NCI-H2171 treated with DMSO at 0.1 percent for 48 hours (cell line): ENCODE measurements around the gene ANP32A.

Experiments
- DNase-seq: peaks from one replicate; lab custom pipeline; 2025; lab: John Stamatoyannopoulos, UW

ANP32A gene

GRCh38 chr15:68797599-68798345 is 22.9 kb downstream of the ANP32A start:
- DNase-seq: no peak

DNA sequence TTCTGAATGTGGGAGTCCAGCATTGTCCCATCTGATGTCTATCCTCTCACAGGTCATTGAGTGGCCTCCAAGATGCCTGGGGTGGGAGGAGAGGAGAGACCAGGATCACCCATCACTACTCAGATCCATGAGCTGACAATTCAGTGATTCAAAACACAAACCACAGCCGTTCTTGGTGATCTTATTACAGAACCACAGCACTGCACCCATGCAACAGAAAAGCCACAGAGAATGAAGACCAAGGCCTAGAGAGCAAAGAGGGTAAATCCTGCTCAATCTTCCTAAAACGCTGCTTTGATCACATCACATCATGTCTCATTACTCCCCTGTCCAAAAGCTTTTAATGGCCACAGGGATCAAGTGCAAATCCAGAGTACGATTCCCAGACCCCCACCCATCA is 23.5 kb downstream of the ANP32A start:
- no peak for DNase-seq

DNA sequence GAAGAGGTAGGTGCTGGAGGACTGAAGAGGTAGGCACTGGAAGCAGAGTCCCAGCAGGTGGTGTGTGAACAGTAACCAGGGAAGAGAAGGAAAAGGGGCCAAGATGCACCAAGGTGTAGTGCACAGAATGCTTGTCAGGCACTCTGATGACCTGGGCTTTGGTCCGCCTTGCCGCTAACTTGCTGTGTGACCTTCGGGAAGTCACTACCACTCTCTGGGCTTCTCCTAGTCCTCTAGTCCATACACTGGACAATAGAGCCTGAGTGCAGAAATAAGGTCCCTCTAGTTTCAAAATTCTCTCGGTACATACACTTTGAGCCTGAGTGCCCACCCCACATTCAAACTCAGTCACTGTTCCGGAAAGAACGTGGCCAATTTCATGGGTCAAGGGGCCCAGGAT is 24.1 kb downstream of the ANP32A start:
- DNase-seq: no peak

GRCh38 chr15:68795298-68795848 is 25.3 kb downstream of the ANP32A start:
- peak; percentile 65 for DNase-seq

- DNase-seq: no peak
Measured at GRCh38 chr15:68794863-68795262, 25.8 kb downstream of the ANP32A start.

DNA sequence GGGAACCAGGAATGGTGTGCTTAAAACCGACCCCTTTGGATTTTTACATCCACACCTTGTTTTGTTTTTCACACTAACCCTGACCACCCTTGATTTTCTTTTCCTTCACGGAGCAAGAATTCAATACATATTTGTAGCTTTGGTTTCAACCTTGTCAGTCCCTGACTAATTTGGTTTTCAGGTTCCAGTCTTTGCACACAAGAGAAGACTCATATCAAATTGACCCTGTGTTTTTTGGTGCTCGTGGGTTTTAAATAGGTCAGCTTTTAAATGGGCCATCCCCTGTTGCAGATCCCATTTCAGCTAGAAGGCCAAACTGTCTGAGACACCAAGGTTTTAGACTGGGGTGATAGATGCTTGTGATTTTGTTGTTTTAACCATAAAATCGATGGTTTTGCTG is 26.4 kb downstream of the ANP32A start:
- DNase-seq: no peak

- DNase-seq: no peak
Measured at GRCh38 chr15:68793776-68794175, 26.9 kb downstream of the ANP32A start.

DNA sequence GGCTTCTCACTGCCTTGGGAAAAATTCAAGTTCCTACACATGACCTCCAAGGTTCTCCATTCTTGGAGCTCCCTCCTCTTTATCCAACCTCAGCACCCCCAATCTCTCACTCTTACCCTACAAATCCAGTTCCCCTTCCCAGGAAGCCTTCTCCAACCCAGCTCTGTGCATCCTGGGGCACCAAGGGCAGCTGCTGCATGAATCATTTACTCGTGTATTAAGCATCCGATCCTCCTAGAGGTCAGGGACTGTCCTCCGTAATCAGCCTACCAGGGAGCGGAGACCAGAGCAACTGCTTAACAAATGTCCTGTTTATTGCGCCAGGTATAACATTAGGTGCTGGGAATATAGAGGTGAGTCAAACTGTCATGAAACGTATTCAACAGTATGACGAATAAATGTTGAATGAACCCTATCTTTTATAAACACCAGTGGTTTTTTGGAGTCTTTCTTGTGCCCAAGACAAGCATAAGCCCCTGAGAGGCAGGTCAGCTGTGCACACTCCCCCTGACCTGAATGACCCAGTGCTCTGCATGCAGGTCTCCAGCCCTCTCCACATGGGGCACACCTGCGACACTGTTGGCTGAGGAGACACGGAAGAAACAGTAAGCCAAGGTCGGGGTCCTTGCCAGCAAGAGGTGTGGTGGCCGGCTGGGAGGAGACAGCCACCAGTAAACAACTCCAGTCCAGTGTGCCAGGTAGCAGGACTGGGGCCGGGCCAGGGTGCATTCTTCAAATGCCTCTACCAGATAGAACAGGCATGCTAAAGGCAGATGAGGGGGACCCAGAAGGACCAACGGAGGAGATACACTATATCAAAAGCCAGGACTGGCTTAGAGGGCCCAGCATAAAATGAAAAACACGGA is 27.6 kb downstream of the ANP32A start:
- no peak for DNase-seq

GRCh38 chr15:68791431-68792283 is 29.0 kb downstream of the ANP32A start:
- no peak for DNase-seq

DNA sequence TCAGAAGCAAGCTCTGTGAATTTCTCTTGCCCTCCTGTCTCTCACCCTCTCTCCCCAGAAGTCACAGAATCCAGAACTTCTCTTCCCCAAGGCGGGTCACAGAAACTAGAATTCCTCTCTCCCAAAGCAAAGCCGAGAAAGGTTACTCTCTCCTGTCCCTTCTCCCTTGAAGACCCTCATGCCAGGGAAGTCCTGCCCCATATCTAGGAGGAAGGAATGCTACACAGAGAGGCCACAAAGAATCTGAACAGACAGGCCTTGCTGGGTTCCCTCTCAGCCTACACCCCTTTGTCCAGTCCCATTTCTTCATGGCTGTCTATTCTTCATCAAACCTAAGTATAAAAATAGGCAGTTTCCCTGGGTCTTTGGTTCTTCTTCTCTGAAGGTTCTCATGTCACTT is 29.8 kb downstream of the ANP32A start:
- DNase-seq: no peak

DNA sequence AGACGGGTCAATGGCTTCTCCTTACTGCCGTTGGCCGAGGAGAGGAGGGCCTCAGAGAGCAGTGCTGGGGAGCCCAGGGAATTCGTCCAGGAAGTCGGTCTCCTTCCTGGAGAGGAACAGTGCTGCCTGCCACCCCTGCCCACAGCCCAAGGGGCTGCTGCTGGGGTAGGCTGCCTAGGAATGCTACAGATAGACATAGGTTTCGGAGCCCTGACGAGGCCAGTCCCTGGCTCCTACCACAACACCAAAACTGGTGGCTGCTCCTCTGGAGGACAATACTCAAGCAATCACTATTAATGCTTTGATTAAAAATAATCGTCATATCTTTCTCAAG is 30.5 kb downstream of the ANP32A start:
- DNase-seq: no peak

GRCh38 chr15:68789534-68790241 is 31.0 kb downstream of the ANP32A start:
- peak; percentile 36 for DNase-seq

DNA sequence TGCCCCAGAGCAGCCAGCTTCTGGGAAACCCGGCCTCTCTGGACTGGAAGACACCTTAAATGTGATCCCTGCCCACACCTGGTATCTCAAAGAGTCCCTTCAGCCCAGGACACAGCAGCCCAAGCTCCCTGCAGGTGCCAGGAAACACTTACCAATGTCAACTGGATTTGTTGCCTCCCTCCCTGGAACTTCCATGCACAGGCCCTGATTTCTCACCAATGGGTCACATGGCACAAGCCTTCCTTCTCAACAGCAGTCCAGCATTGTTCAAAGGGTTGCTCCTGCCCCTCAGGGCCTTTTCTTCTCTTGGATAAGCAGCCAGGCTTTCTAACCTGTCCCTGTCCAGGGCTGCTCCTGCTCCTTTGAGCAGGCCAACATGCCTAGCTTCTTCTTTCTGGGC is 31.6 kb downstream of the ANP32A start:
- no peak for DNase-seq

DNA sequence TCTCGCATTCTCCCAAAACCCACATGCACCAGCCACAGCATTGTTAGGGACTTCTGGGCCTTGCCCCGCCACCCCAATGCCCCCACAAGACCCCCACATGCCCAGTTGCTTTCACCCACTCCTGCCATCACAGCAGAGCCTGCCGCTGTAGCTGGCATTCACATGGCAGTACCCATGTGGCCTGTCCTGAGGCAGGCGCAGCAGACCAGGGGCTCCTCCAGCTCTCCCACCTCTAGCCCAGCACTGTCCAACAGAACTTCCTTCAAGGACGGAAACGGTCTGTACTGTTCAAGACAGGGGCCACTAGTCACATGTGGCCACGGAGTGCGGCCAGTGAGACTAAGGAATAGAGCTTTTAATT is 32.5 kb downstream of the ANP32A start:
- DNase-seq: no peak

DNA sequence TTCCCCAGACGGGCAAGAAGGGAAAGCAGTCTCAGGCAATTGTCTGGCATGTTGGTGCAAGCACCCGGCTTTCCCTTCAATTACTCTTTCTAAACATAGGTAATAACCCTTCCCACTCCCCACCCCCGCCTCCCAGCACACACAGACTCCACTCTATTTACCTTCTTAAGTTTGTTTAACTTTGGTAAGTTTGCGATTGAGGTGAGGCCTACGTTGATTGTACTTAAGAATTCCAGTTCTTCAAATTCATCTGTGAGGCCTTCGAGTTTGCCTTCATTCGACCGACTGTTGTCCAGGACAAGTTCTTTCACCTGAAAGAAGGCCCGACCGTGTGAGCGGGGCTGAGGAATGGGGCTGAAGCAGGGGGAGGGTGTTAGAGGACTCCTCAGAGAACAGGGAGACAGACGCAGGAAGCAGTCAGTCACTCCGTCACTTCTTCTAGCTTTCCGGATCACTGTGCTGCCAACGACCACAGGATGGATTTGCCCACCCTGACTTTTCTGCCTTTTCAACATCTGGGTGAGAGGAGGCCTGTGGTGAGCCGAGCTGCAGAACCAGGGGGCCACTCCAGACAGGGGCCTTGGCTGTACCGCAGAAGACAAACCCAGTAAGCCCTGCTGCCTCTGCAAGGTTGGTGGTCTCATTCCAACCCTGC is 33.0 kb downstream of the ANP32A start:
- DNase-seq: no peak

GRCh38 chr15:68786753-68787152 is 33.9 kb downstream of the ANP32A start:
- DNase-seq: no peak

- no peak for DNase-seq
Measured at GRCh38 chr15:68785541-68785940, 35.2 kb downstream of the ANP32A start.

DNA sequence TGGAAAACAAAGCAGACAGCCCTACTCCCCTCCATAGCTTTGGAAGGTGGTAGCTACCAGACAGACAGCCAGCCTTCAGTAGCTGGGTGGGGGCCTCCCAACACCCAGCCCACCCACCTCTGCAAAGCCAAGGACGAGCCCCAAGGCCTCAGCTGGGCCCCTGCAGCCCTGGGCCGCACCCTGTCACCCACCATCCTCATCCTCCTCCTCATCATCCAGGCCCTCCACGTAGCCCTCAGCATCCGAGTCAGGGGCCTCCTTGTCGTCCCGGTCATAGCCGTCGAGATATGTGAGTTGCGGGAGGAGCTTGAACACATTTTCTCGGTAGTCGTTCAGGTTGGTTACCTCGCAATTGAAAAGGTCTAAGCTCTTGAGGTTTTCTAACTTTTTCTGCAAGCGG is 36.5 kb downstream of the ANP32A start:
- no peak for DNase-seq

GRCh38 chr15:68783226-68784058 is 37.3 kb downstream of the ANP32A start:
- DNase-seq: no peak

- DNase-seq: no peak
Measured at GRCh38 chr15:68782589-68783161, 38.0 kb downstream of the ANP32A start.
